Effector memory CD4-positive, alpha-beta T cell (primary cell): ENCODE data around the gene ATP11C.

Source experiments
- DNase-seq, 3 donors: peaks; one replicate each; pipeline ENCODE4 v3.0.0-alpha.2; 2020
- H3K27ac ChIP-seq: 2 replicates; pipeline ENCODE4 v1.7.0; 2013; ENCODE audit warnings: mild to moderate bottlenecking, low read length, moderate library complexity; ENCODE audit not compliant: insufficient read depth, poor library complexity, severe bottlenecking
- H3K27me3 ChIP-seq: replicated peaks from 2 replicates; pipeline ENCODE4 v1.7.0; 2013; ENCODE audit warnings: mild to moderate bottlenecking, low read length; ENCODE audit not compliant: insufficient read depth, control insufficient read depth, poor library complexity, severe bottlenecking
- H3K36me3 ChIP-seq: 2 replicates; pipeline ENCODE4 v1.7.0; 2013; ENCODE audit warnings: mild to moderate bottlenecking, low read length, moderate library complexity; ENCODE audit not compliant: control insufficient read depth, insufficient read depth
- H3K4me1 ChIP-seq: 2 replicates; pipeline ENCODE4 v1.7.0; 2013; ENCODE audit warnings: low read length, mild to moderate bottlenecking; ENCODE audit not compliant: control insufficient read depth, insufficient read depth, poor library complexity, severe bottlenecking
- H3K4me3 ChIP-seq: 2 replicates; pipeline ENCODE4 v1.7.0; 2013; ENCODE audit warnings: low read length, low read depth, mild to moderate bottlenecking; ENCODE audit not compliant: insufficient read depth, poor library complexity, severe bottlenecking
- H3K9me3 ChIP-seq: 2 replicates; pipeline ENCODE4 v1.7.0; 2013; ENCODE audit warnings: mild to moderate bottlenecking, low read length, moderate library complexity; ENCODE audit not compliant: control insufficient read depth

Gene ATP11C

GRCh38 chrX:139902559-139902958 lies 30.3 kb downstream of the ATP11C start:
- Histone ChIP-seq H3K27ac (no peak overlapping the region), H3K4me3 (no peak overlapping the region), H3K9me3 (no peaks in the 10 kb centered on the region), H3K27me3 (no peaks in the 10 kb centered on the region), H3K36me3 (no peaks in the 10 kb centered on the region), H3K4me1 (no peaks in the 10 kb centered on the region)
- DNase-seq = no peak

- no peaks in the 10 kb centered on the region for H3K36me3 ChIP-seq
- no peak overlapping the region for H3K27ac ChIP-seq
- no peaks in the 10 kb centered on the region for H3K27me3 ChIP-seq
- H3K9me3 ChIP-seq = no peaks in the 10 kb centered on the region
- no peak for DNase-seq
- H3K4me1 ChIP-seq = no peaks in the 10 kb centered on the region
- no peak overlapping the region for H3K4me3 ChIP-seq
Observed at GRCh38 chrX:139898334-139898733, 34.5 kb downstream of the ATP11C start.

GRCh38 chrX:139892512-139892911 lies 40.3 kb downstream of the ATP11C start:
- Histone ChIP-seq H3K9me3 (no peaks in the 10 kb centered on the region), H3K27ac (no peak overlapping the region), H3K27me3 (no peaks in the 10 kb centered on the region), H3K36me3 (no peaks in the 10 kb centered on the region), H3K4me1 (no peaks in the 10 kb centered on the region), H3K4me3 (no peak overlapping the region)
- no peak for DNase-seq

GRCh38 chrX:139890991-139891700 lies 41.7 kb downstream of the ATP11C start:
- no peaks in the 10 kb centered on the region for H3K27me3 ChIP-seq
- H3K4me1 ChIP-seq = no peaks in the 10 kb centered on the region
- DNase-seq = no peak
- H3K4me3 ChIP-seq = no peak overlapping the region
- no peaks in the 10 kb centered on the region for H3K9me3 ChIP-seq
- H3K27ac ChIP-seq = no peak overlapping the region
- no peaks in the 10 kb centered on the region for H3K36me3 ChIP-seq

- Histone ChIP-seq H3K27ac (no peak overlapping the region), H3K27me3 (no peaks in the 10 kb centered on the region), H3K9me3 (no peaks in the 10 kb centered on the region), H3K36me3 (no peaks in the 10 kb centered on the region), H3K4me3 (no peak overlapping the region), H3K4me1 (no peaks in the 10 kb centered on the region)
- no peak for DNase-seq
Observed at GRCh38 chrX:139889760-139890159, 43.1 kb downstream of the ATP11C start.

- no peaks in the 10 kb centered on the region for H3K4me1 ChIP-seq
- no peaks in the 10 kb centered on the region for H3K36me3 ChIP-seq
- no peak for DNase-seq
- H3K4me3 ChIP-seq = no peak overlapping the region
- H3K9me3 ChIP-seq = no peaks in the 10 kb centered on the region
- H3K27me3 ChIP-seq = no peaks in the 10 kb centered on the region
- H3K27ac ChIP-seq = no peak overlapping the region
Observed at GRCh38 chrX:139883984-139884383, 48.9 kb downstream of the ATP11C start.

- no peak overlapping the region for H3K27ac ChIP-seq
- no peaks in the 10 kb centered on the region for H3K27me3 ChIP-seq
Observed at GRCh38 chrX:139882299-139882698, 50.6 kb downstream of the ATP11C start.

GRCh38 chrX:139881572-139881971 lies 51.3 kb downstream of the ATP11C start:
- no peaks in the 10 kb centered on the region for H3K36me3 ChIP-seq
- H3K4me1 ChIP-seq = no peaks in the 10 kb centered on the region
- no peak overlapping the region for H3K27ac ChIP-seq
- H3K27me3 ChIP-seq = no peaks in the 10 kb centered on the region
- DNase-seq = no peak
- H3K4me3 ChIP-seq = no peak overlapping the region
- no peaks in the 10 kb centered on the region for H3K9me3 ChIP-seq

More at GRCh38 chrX:139882299-139882698, 50.6 kb downstream of the ATP11C start:
- no peaks in the 10 kb centered on the region for H3K9me3 ChIP-seq
- DNase-seq = no peak
- no peaks in the 10 kb centered on the region for H3K4me1 ChIP-seq
- H3K4me3 ChIP-seq = no peak overlapping the region
- H3K36me3 ChIP-seq = no peaks in the 10 kb centered on the region

- Histone ChIP-seq H3K36me3 (no peaks in the 10 kb centered on the region), H3K9me3 (no peaks in the 10 kb centered on the region), H3K4me3 (no peak overlapping the region), H3K27ac (no peak overlapping the region), H3K4me1 (no peaks in the 10 kb centered on the region), H3K27me3 (no peaks in the 10 kb centered on the region)
- no peak for DNase-seq
Observed at GRCh38 chrX:139881130-139881529, 51.7 kb downstream of the ATP11C start.

- H3K36me3 ChIP-seq = no peaks in the 10 kb centered on the region
- no peaks in the 10 kb centered on the region for H3K4me1 ChIP-seq
- H3K4me3 ChIP-seq = no peak overlapping the region
- no peak overlapping the region for H3K27ac ChIP-seq
- DNase-seq = no peak
- no peaks in the 10 kb centered on the region for H3K27me3 ChIP-seq
- H3K9me3 ChIP-seq = no peaks in the 10 kb centered on the region
Observed at GRCh38 chrX:139877710-139878414, 55.0 kb downstream of the ATP11C start.
